WTC11 (cell line): ENCODE data around the gene TMEM86A. TPM values are rescaled to one million over a fixed set of nuclear protein-coding genes. Genes with fewer than 3 reads are reported as not detected.

Experiments used
- ATAC-seq: fragments of 200-7000 bp; cut with Tn5 transposase; 2 replicates; pipeline ENCODE4 v1.10.0; 2021; ENCODE audit warnings: mild to moderate bottlenecking, moderate library complexity
- CTCF ChIA-PET: fragments of 300-600 bp; sonication (Branson Sonifier 250); formaldehyde crosslinking; loops from one replicate; lab custom pipeline; 2021; ENCODE audit warnings: antibody characterized with exemption; lab: Charles Lee
- POLR2A ChIA-PET: fragments of 350-600 bp; sonication (Branson Sonifier 250); formaldehyde crosslinking; loops from one replicate; lab custom pipeline; 2021; ENCODE audit warnings: antibody characterized with exemption; lab: Charles Lee
- DNase-seq: peaks from one replicate; pipeline ENCODE4 v3.0.0; 2021; ENCODE audit warnings: low spot score
- H3K27ac Mint-ChIP-seq: 2 replicates; pipeline ENCODE4 v1.8.0; 2021; ENCODE audit warnings: mixed read lengths
- H3K27me3 Mint-ChIP-seq: 2 replicates; pipeline ENCODE4 v1.8.0; 2021; ENCODE audit warnings: low read depth, mild to moderate bottlenecking, moderate library complexity, mixed read lengths
- H3K36me3 Mint-ChIP-seq: 2 replicates; pipeline ENCODE4 v1.8.0; 2021; ENCODE audit warnings: mixed read lengths
- H3K4me1 Mint-ChIP-seq: 2 replicates; pipeline ENCODE4 v1.8.0; 2022; ENCODE audit warnings: mixed read lengths
- H3K4me3 Mint-ChIP-seq: 2 replicates; pipeline ENCODE4 v1.8.0; 2021; ENCODE audit warnings: mild to moderate bottlenecking, moderate library complexity, mixed read lengths
- H3K9me3 Mint-ChIP-seq: 2 replicates; pipeline ENCODE4 v1.8.0; 2021; ENCODE audit warnings: mixed read lengths
- CBFB ChIP-seq: sonication (generic); formaldehyde crosslinking; IDR thresholded peaks from 2 replicates; pipeline ENCODE4 v1.8.1; 2022; ENCODE audit warnings: mild to moderate bottlenecking, low read depth, missing genetic modification reagents
- ETV6 ChIP-seq: sonication (generic); formaldehyde crosslinking; IDR thresholded peaks from 2 replicates; pipeline ENCODE4 v1.8.1; 2022; ENCODE audit warnings: mild to moderate bottlenecking, missing genetic modification reagents
- FOXK1 ChIP-seq: sonication (generic); formaldehyde crosslinking; IDR thresholded peaks from 2 replicates; pipeline ENCODE4 v1.8.0; 2022; ENCODE audit warnings: mild to moderate bottlenecking, moderate library complexity, missing genetic modification reagents
- FOXP1 ChIP-seq: sonication (generic); formaldehyde crosslinking; IDR thresholded peaks from 2 replicates; pipeline ENCODE4 v1.8.0; 2022; ENCODE audit warnings: missing genetic modification reagents, mild to moderate bottlenecking, moderate library complexity, borderline replicate concordance
- IRF2 ChIP-seq: sonication (generic); formaldehyde crosslinking; IDR thresholded peaks from 2 replicates; pipeline ENCODE4 v1.8.0; 2022; ENCODE audit warnings: low read depth, missing genetic modification reagents, borderline replicate concordance
- NFATC4 ChIP-seq: fragments of 250-450 bp; sonication (Bioruptor Pico); IDR thresholded peaks from 2 replicates; pipeline ENCODE4 v1.9.0; 2021; ENCODE audit warnings: mild to moderate bottlenecking
- NR3C1 ChIP-seq: sonication (generic); formaldehyde crosslinking; conservative IDR thresholded peaks from 2 replicates; pipeline ENCODE4 v1.8.1; 2023; ENCODE audit warnings: low read depth, mild to moderate bottlenecking, missing genetic modification reagents
- SP1 ChIP-seq: sonication (generic); formaldehyde crosslinking; conservative IDR thresholded peaks from 2 replicates; pipeline ENCODE4 v1.8.1; 2022; ENCODE audit warnings: missing genetic modification reagents
- TEAD1 ChIP-seq: sonication (generic); formaldehyde crosslinking; IDR thresholded peaks from 2 replicates; pipeline ENCODE4 v1.8.0; 2022; ENCODE audit warnings: mild to moderate bottlenecking, missing genetic modification reagents
- TP53 ChIP-seq: sonication (generic); formaldehyde crosslinking; IDR thresholded peaks from 2 replicates; pipeline ENCODE4 v1.8.1; 2023; ENCODE audit warnings: mild to moderate bottlenecking, missing genetic modification reagents
- ZNF263 ChIP-seq: sonication (generic); formaldehyde crosslinking; IDR thresholded peaks from 2 replicates; pipeline ENCODE4 v1.8.1; 2022; ENCODE audit warnings: low read depth, mild to moderate bottlenecking, moderate library complexity, missing genetic modification reagents
- total RNA-seq: library from RNA; stranded (reverse); gene quantifications from 3 replicates; pipeline ENCODE4 v1.2.3, GENCODE V29; 2021
- TF ChIP-seq, protein P1 (sequence below): sonication (generic); formaldehyde crosslinking; IDR thresholded peaks from 2 replicates; pipeline ENCODE4 v1.8.1; 2023; ENCODE audit warnings: mild to moderate bottlenecking, missing genetic modification reagents, moderate library complexity
- TF ChIP-seq, protein P2 (sequence below): sonication (generic); formaldehyde crosslinking; IDR thresholded peaks from 2 replicates; pipeline ENCODE4 v1.8.1; 2023; ENCODE audit warnings: mild to moderate bottlenecking, missing genetic modification reagents, moderate library complexity
- TF ChIP-seq, protein P3 (sequence below): sonication (generic); formaldehyde crosslinking; IDR thresholded peaks from 2 replicates; pipeline ENCODE4 v1.8.0; 2022; ENCODE audit warnings: mild to moderate bottlenecking, missing genetic modification reagents
- TF ChIP-seq, protein P4 (sequence below): sonication (generic); formaldehyde crosslinking; IDR thresholded peaks from 2 replicates; pipeline ENCODE4 v1.8.0; 2023; ENCODE audit warnings: missing genetic modification reagents, mild to moderate bottlenecking, borderline replicate concordance
- TF ChIP-seq, protein P5 (sequence below): fragments of 200-600 bp; IDR thresholded peaks from 2 replicates; pipeline ENCODE4 v1.8.0; 2022; ENCODE audit warnings: antibody characterized with exemption
- TF ChIP-seq, protein P6 (sequence below): sonication (generic); formaldehyde crosslinking; IDR thresholded peaks from 2 replicates; pipeline ENCODE4 v1.8.0; 2022; ENCODE audit warnings: mild to moderate bottlenecking, missing genetic modification reagents

Gene TMEM86A
- total RNA-seq, 1 experiment from 2014 or later, result 1.7 TPM

DNA sequence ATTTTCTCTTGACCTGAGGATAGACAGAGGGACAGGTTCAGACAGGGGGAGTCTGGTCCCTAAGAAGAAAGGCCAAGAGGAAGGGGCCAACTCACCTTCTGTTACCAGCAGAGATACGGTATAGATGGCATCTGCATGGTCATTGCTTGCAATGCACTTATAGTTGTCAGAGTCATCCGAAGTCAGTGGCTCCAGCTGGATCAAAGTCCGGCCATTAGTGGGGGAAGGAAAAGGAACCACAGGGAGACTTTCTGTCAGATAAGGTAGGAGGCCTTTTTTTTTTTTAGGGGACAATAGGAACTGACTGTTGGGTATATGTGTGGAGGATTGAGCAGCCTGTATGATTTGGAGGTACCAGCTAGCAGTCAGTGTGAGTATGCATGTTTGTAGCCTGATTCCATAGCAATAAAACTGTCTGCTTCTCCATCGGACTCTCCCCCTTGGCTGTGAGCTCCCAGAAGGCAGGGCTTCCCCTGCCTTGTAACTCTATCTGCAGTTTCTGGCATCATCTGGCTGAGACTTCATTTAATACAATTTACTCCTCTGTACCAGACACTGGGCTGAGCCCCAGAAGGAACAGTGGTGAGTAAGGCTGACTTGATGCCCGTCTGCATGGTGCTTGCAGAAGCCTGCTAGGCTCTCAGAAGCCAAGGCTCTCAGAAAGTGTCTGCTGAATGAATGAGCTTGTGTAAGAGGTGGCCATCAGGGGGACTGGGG, 21.7 kb downstream of the TMEM86A start (continued):
- TF ChIP-seq, protein P1, sequence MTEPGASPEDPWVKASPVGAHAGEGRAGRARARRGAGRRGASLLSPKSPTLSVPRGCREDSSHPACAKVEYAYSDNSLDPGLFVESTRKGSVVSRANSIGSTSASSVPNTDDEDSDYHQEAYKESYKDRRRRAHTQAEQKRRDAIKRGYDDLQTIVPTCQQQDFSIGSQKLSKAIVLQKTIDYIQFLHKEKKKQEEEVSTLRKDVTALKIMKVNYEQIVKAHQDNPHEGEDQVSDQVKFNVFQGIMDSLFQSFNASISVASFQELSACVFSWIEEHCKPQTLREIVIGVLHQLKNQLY (CRISPR knock-in tag), result no peak
- TF ChIP-seq TEAD1 (CRISPR knock-in tag) (no peak), IRF2 (CRISPR knock-in tag) (no peak)

DNA sequence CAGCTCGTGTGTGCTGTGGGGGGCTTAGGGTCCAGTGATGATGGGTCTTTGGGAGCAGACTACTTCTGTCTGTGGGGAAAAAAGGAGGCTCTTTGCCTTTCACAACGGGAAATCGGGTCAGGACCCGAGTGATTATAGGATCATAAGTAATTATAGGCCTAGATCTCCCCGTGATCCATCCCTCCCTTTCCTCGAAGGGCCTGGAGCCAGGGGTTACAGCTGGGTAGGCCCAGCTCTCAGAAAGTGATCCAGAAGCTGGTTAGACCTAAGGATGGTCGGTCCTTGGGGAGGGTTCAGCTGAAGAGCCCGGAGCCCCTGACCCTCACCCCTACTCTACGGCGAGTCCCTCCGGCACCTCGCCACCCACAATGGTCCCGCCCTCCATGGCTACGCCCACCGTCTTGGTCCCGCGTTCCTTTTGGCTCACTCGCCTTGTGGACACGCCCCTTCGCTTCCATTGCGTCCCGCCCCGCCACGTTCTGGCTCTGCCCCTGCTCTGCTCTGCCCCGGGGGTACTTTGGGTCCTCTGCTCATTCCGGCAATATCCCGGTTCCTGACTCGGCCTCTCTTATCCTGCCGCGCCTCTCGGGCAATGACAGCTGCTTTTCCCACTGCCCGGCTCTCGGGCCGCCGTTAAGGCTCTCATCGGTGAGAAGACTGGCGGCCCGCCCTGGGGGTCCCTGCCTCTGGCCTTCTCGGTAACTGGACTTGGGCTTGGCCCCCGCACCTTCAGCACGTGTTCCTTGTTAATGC, 22.4 kb downstream of the TMEM86A start:
- H3K9me3 Mint-ChIP-seq, result no peaks in the 10 kb centered on the region
- DNase-seq, result peak; percentile 96
- peaks cover 10% of the 10 kb centered on the region for H3K4me1 Mint-ChIP-seq
- no peaks in the 10 kb centered on the region for H3K36me3 Mint-ChIP-seq
- TF ChIP-seq, protein P2, sequence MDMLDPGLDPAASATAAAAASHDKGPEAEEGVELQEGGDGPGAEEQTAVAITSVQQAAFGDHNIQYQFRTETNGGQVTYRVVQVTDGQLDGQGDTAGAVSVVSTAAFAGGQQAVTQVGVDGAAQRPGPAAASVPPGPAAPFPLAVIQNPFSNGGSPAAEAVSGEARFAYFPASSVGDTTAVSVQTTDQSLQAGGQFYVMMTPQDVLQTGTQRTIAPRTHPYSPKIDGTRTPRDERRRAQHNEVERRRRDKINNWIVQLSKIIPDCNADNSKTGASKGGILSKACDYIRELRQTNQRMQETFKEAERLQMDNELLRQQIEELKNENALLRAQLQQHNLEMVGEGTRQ (CRISPR knock-in tag), result 0 out of 2 replicates have a peak, but pooled peaks have one; percentile 13
- TF ChIP-seq FOXP1 (peak; percentile 11; the same call in 1 of the 2 replicates), SP1 (CRISPR knock-in tag) (peak; percentile 70), ETV6 (CRISPR knock-in tag) (0 out of 2 replicates have a peak, but pooled peaks have one; percentile 2), FOXK1 (peak; percentile 71), CBFB (CRISPR knock-in tag) (no peak), NR3C1 (CRISPR knock-in tag) (no peak)
- TF ChIP-seq, protein P3, sequence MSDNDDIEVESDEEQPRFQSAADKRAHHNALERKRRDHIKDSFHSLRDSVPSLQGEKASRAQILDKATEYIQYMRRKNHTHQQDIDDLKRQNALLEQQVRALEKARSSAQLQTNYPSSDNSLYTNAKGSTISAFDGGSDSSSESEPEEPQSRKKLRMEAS (CRISPR knock-in tag), result peak; percentile 70
- TF ChIP-seq, all 79 proteins: peak for 6
- Mint-ChIP-seq H3K4me3 (peak overlapping the region; percentile 82), H3K27ac (no peak overlapping the region), H3K27me3 (peaks cover 53% of the 10 kb centered on the region)
- peak; percentile 93 for ATAC-seq
- POLR2A ChIA-PET, result interaction anchor here (2.2 kb wide), 1 partner anchor 15 kb away, joined by 8 read pairs; no protein-coding TSS in a partner anchor
- CTCF ChIA-PET, result interaction anchor here (0.8 to 2.9 kb wide), 29 partner anchors 8 to 455 kb away, joined by 3 to 42 read pairs (median 6); partner anchors contain the start of genes LDHA, SAA1, SPTY2D1 and TMEM86A

DNA sequence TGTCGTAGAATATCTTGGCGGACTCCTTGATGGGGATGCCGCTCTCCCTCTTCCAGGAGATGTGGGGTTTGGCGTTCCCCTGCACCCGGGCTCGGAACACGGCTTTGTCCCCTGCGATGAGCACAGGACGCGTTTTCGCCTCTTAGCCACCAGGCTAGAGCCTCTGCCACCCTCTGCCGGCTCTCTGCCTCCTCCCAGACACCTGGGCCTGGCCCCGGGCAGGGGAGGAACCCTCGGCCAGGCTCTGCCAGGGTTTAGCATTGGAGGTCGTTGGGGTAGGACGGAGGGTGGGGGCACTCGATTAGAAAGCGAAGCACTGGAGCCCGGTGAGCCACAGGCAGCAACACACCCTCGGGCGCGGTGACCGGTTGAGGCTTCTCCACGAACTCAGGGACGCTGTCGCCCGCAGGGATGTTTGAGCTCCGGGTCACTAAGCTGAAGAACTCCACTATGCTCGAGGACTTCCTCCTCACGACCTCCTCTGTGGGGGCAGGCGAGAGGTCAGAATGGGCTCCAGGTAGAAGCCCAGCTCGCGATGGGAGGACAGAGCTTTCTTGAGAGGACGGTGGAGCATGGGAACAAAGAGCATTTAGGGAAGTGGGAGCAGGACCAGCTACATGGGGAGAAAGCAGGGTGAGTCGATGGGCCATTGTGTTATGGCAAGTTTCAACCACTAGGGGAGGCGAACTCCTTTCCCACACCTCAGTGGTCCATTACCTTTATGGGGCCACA, 23.1 kb downstream of the TMEM86A start:
- POLR2A ChIA-PET, result interaction anchor here (0.6 to 2.2 kb wide), 3 partner anchors 16 to 196 kb away, joined by 3 to 8 read pairs (median 3); no protein-coding TSS in a partner anchor
- Mint-ChIP-seq H3K4me3 (peak overlapping the region; percentile 82), H3K27ac (no peak overlapping the region)

More for the DNA sequence above, 23.1 kb downstream of the TMEM86A start:
- ATAC-seq, result peak; percentile 66
- peak; percentile 70 for DNase-seq
- no peaks in the 10 kb centered on the region for H3K9me3 Mint-ChIP-seq
- CTCF ChIA-PET, result interaction anchor here (0.6 to 2.9 kb wide), 64 partner anchors 9 to 606 kb away, joined by 3 to 42 read pairs (median 4); partner anchors contain the start of genes LDHA, PTPN5, SAA1 and SPTY2D1
- TF ChIP-seq NFATC4 (CRISPR knock-in tag) (no peak), ZNF263 (CRISPR knock-in tag) (peak; percentile 60; the same call in 1 of the 2 replicates), FOXP1 (peak; percentile 17; the same call in 1 of the 2 replicates), TP53 (CRISPR knock-in tag) (0 out of 2 replicates have a peak, but pooled peaks have one; percentile 32)
- TF ChIP-seq, protein P4, sequence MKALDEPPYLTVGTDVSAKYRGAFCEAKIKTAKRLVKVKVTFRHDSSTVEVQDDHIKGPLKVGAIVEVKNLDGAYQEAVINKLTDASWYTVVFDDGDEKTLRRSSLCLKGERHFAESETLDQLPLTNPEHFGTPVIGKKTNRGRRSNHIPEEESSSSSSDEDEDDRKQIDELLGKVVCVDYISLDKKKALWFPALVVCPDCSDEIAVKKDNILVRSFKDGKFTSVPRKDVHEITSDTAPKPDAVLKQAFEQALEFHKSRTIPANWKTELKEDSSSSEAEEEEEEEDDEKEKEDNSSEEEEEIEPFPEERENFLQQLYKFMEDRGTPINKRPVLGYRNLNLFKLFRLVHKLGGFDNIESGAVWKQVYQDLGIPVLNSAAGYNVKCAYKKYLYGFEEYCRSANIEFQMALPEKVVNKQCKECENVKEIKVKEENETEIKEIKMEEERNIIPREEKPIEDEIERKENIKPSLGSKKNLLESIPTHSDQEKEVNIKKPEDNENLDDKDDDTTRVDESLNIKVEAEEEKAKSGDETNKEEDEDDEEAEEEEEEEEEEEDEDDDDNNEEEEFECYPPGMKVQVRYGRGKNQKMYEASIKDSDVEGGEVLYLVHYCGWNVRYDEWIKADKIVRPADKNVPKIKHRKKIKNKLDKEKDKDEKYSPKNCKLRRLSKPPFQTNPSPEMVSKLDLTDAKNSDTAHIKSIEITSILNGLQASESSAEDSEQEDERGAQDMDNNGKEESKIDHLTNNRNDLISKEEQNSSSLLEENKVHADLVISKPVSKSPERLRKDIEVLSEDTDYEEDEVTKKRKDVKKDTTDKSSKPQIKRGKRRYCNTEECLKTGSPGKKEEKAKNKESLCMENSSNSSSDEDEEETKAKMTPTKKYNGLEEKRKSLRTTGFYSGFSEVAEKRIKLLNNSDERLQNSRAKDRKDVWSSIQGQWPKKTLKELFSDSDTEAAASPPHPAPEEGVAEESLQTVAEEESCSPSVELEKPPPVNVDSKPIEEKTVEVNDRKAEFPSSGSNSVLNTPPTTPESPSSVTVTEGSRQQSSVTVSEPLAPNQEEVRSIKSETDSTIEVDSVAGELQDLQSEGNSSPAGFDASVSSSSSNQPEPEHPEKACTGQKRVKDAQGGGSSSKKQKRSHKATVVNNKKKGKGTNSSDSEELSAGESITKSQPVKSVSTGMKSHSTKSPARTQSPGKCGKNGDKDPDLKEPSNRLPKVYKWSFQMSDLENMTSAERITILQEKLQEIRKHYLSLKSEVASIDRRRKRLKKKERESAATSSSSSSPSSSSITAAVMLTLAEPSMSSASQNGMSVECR (CRISPR knock-in tag), result no peak
- TF ChIP-seq, protein P5, sequence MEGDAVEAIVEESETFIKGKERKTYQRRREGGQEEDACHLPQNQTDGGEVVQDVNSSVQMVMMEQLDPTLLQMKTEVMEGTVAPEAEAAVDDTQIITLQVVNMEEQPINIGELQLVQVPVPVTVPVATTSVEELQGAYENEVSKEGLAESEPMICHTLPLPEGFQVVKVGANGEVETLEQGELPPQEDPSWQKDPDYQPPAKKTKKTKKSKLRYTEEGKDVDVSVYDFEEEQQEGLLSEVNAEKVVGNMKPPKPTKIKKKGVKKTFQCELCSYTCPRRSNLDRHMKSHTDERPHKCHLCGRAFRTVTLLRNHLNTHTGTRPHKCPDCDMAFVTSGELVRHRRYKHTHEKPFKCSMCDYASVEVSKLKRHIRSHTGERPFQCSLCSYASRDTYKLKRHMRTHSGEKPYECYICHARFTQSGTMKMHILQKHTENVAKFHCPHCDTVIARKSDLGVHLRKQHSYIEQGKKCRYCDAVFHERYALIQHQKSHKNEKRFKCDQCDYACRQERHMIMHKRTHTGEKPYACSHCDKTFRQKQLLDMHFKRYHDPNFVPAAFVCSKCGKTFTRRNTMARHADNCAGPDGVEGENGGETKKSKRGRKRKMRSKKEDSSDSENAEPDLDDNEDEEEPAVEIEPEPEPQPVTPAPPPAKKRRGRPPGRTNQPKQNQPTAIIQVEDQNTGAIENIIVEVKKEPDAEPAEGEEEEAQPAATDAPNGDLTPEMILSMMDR, result peak; percentile 85
- TF ChIP-seq, protein P6, sequence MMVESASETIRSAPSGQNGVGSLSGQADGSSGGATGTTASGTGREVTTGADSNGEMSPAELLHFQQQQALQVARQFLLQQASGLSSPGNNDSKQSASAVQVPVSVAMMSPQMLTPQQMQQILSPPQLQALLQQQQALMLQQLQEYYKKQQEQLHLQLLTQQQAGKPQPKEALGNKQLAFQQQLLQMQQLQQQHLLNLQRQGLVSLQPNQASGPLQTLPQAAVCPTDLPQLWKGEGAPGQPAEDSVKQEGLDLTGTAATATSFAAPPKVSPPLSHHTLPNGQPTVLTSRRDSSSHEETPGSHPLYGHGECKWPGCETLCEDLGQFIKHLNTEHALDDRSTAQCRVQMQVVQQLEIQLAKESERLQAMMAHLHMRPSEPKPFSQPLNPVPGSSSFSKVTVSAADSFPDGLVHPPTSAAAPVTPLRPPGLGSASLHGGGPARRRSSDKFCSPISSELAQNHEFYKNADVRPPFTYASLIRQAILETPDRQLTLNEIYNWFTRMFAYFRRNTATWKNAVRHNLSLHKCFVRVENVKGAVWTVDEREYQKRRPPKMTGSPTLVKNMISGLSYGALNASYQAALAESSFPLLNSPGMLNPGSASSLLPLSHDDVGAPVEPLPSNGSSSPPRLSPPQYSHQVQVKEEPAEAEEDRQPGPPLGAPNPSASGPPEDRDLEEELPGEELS (CRISPR knock-in tag), result 0 out of 2 replicates have a peak, but pooled peaks have one; percentile 10
- TF ChIP-seq, all 79 proteins: peak for 5
- Mint-ChIP-seq H3K4me1 (peaks cover 15% of the 10 kb centered on the region), H3K36me3 (no peaks in the 10 kb centered on the region), H3K27me3 (peaks cover 46% of the 10 kb centered on the region)
